PC-3 (cell line): ENCODE data around the gene TNIP3. TPM values are rescaled to one million over a fixed set of nuclear protein-coding genes. Genes with fewer than 3 reads are reported as not detected.

Experiments used
- ATAC-seq: fragments of 200-7000 bp; cut with Tn5 transposase; 2 replicates; pipeline ENCODE4 v1.9.1; 2020; ENCODE audit warnings: mild to moderate bottlenecking, moderate library complexity
- BruUV-seq: library from RNA; stranded (reverse); fragments of 400-500 nt; replicated peaks from 2 replicates; lab custom pipeline; 2021; lab: Mats Ljungman, UMichigan
- CTCF ChIA-PET: fragments of 300-600 bp; sonication (Branson Sonifier 250); formaldehyde crosslinking; loops from one replicate; lab custom pipeline; 2022; ENCODE audit warnings: antibody characterized with exemption; lab: Charles Lee
- POLR2A ChIA-PET: fragments of 300-600 bp; sonication (Branson Sonifier 250); formaldehyde crosslinking; loops from one replicate; lab custom pipeline; 2022; ENCODE audit warnings: antibody characterized with exemption; ENCODE audit not compliant: unreplicated experiment; lab: Charles Lee
- DNase-seq: peaks from one replicate; pipeline ENCODE4 v3.0.0-alpha.2; 2015
- H2AFZ ChIP-seq: fragments of 300-600 bp; sonication (generic); 2 replicates; pipeline ENCODE4 v1.6.0; 2016; ENCODE audit warnings: antibody characterized with exemption, low read length
- H3F3A ChIP-seq: fragments of 300-600 bp; sonication (generic); one replicate; pipeline ENCODE4 v1.6.0; 2017; ENCODE audit warnings: antibody characterized with exemption, low read length, control low read depth, mild to moderate bottlenecking; ENCODE audit not compliant: unreplicated experiment
- H3K27ac ChIP-seq: fragments of 300-600 bp; sonication (generic); 2 replicates; pipeline ENCODE4 v1.5.1; 2016; ENCODE audit warnings: mild to moderate bottlenecking, low read length
- H3K27me3 ChIP-seq: fragments of 300-600 bp; sonication (generic); 2 replicates; pipeline ENCODE4 v1.6.1; 2016; ENCODE audit warnings: low read length, mixed read lengths
- H3K36me3 ChIP-seq: fragments of 300-600 bp; sonication (generic); 2 replicates; pipeline ENCODE4 v1.6.1; 2016; ENCODE audit warnings: low read depth, mixed run types, low read length, mixed read lengths
- H3K4me1 ChIP-seq: fragments of 300-600 bp; sonication (generic); 2 replicates; pipeline ENCODE4 v1.5.1; 2016; ENCODE audit warnings: low read length; ENCODE audit not compliant: insufficient read depth
- H3K4me2 ChIP-seq: fragments of 300-600 bp; sonication (generic); 2 replicates; pipeline ENCODE4 v1.6.0; 2016; ENCODE audit warnings: low read length
- H3K4me3 ChIP-seq: fragments of 300-600 bp; sonication (generic); 2 replicates; pipeline ENCODE4 v1.5.1; 2016; ENCODE audit warnings: mild to moderate bottlenecking, low read length, mixed read lengths
- H3K79me2 ChIP-seq: fragments of 300-600 bp; sonication (generic); 2 replicates; pipeline ENCODE4 v1.6.1; 2017; ENCODE audit warnings: low read length, mixed read lengths
- H3K9ac ChIP-seq: fragments of 300-600 bp; sonication (generic); 2 replicates; pipeline ENCODE4 v1.6.0; 2016; ENCODE audit warnings: mild to moderate bottlenecking, low read length
- H3K9me2 ChIP-seq: fragments of 300-600 bp; sonication (generic); replicated peaks from 2 replicates; pipeline ENCODE4 v1.6.1; 2016; ENCODE audit warnings: mixed run types, low read length, mixed read lengths
- H3K9me3 ChIP-seq: fragments of 300-600 bp; sonication (generic); 2 replicates; pipeline ENCODE4 v1.6.1; 2016; ENCODE audit warnings: low read length, mixed read lengths
- H4K20me1 ChIP-seq: fragments of 300-600 bp; sonication (generic); 2 replicates; pipeline ENCODE4 v1.6.1; 2016; ENCODE audit warnings: low read length, mixed read lengths
- CTCF ChIP-seq: fragments of 300-600 bp; sonication (generic); conservative IDR thresholded peaks from 2 replicates; pipeline ENCODE4 v1.5.1; 2017; ENCODE audit warnings: antibody characterized with exemption, low read depth, mild to moderate bottlenecking, low read length
- EZH2 ChIP-seq: fragments of 300-600 bp; sonication (generic); IDR thresholded peaks from one replicate; pipeline ENCODE4 v1.6.1; 2017; ENCODE audit warnings: antibody characterized with exemption, mild to moderate bottlenecking, low read length; ENCODE audit not compliant: unreplicated experiment
- EZH2phosphoT487 ChIP-seq: fragments of 300-600 bp; sonication (generic); IDR thresholded peaks from 2 replicates; pipeline ENCODE4 v1.6.1; 2018; ENCODE audit warnings: mild to moderate bottlenecking, antibody characterized with exemption, low read length, borderline replicate concordance
- intact Hi-C: fragments of 100-400 bp; cut with micrococcal nuclease; formaldehyde crosslinking; loops from 2 replicates; pipeline ENCODE4 v1.9.0; 2023
- total RNA-seq: library from RNA; depleted of rRNA; stranded (reverse); fragments of >200 nt; gene quantifications from 2 replicates; pipeline ENCODE4 v1.2.3, GENCODE V29; 2014

Gene TNIP3
- total RNA-seq, 1 experiment from 2014 or later = not detected

- Histone ChIP-seq H3K27ac (no peak overlapping the region), H3K9me3 (no peaks in the 10 kb centered on the region), H3K9ac (no peak overlapping the region), H3K4me2 (no peak overlapping the region), H2AFZ (no peak overlapping the region), H3K27me3 (peaks cover 5% of the 10 kb centered on the region; the same call in 1 of the 2 replicates), H3K4me3 (no peak overlapping the region), H3K9me2 (no peaks in the 10 kb centered on the region), H3K79me2 (no peaks in the 10 kb centered on the region), H4K20me1 (no peaks in the 10 kb centered on the region), H3K4me1 (no peaks in the 10 kb centered on the region), H3K36me3 (no peaks in the 10 kb centered on the region), H3F3A (no peaks in the 10 kb centered on the region)
- intact Hi-C loops = loop anchor here (10.0 kb wide), 1 partner anchor 234 kb away; no protein-coding TSS in a partner anchor
- no peak for TF ChIP-seq EZH2phosphoT487
- no peak for TF ChIP-seq EZH2
- TF ChIP-seq CTCF = no peak
- ChIA-PET CTCF (no interaction called here), POLR2A (no interaction called here)
- no peak for DNase-seq
- ATAC-seq = no peak
- BruUV-seq = no TSS peak
Measured at GRCh38 chr4:121190389-121190788, 26.3 kb upstream of the TNIP3 start.

DNA sequence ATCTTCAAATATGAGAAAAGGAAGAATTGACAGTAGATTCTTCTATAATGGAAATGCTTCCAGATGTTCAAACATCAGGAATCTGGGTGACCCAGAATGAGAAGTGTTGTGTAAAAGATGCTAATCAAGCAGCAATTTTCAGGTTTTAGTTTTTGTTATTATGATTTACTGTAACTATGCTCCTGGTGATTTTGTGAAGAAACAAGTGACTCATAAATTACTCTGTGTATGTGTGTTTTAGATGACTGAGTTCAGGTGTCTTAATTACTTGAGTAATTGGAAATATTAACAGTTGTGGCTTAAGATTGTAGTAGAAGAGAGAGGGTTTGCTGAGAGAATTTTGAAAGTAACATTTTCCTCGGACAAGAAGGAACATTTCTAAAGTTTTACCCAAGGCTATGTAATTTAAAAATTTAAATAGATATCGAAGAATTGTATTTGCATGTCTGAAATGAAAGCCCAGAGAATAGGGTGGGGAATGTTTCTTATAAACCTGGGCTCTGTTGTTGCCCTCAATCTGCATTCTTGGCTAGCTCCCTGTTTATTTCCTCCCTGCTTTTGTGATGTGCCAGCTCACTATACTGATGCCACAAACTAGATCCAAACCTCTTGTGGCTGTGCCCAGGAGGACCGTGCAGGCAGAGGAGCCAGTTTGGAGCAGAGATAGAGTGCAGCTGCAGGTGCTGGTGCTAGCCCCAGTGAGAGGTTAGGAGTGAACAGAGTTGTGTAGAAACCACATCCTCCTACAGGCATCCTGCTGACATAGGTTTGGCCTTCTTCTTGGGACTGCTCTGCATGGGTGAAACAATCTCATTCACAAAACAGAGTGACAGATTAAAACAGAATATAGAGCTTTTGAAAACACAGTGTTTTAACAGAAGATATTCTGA lies 25.4 kb upstream of the TNIP3 start:
- intact Hi-C loops = loop anchor here (10.0 kb wide), 1 partner anchor 235 kb away; no protein-coding TSS in a partner anchor
- POLR2A ChIA-PET = no interaction called here
- Histone ChIP-seq H3F3A (no peaks in the 10 kb centered on the region), H3K4me1 (no peaks in the 10 kb centered on the region), H4K20me1 (no peaks in the 10 kb centered on the region), H2AFZ (no peak overlapping the region), H3K4me2 (no peak overlapping the region), H3K4me3 (no peak overlapping the region), H3K9me2 (no peaks in the 10 kb centered on the region), H3K79me2 (no peaks in the 10 kb centered on the region), H3K36me3 (no peaks in the 10 kb centered on the region), H3K9ac (no peak overlapping the region), H3K9me3 (no peaks in the 10 kb centered on the region), H3K27ac (no peak overlapping the region), H3K27me3 (peaks cover 5% of the 10 kb centered on the region; the same call in 1 of the 2 replicates)
- ATAC-seq (no peak), DNase-seq (no peak)
- BruUV-seq = no TSS peak
- CTCF ChIA-PET = no interaction called here
- no peak for TF ChIP-seq EZH2
- TF ChIP-seq EZH2phosphoT487 = no peak
- TF ChIP-seq CTCF = no peak

DNA sequence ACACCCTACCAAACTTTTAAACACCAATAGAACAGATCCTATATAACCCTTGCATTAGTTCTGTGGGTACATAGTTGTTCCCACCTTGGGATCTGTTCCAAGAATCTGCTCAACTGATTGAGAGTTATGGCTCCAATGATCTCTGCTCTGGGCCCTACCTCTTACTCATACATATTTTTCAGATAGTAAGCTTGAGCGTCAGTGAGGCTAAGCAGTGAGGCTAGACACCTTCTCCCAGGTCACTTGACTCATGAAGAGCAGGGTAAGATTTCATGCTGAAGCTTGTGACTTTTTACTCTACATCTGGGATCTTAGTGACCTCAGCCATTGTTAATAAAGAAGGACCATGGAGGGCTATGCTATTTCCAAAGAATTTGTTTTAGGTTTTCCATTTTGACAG lies 23.1 kb upstream of the TNIP3 start:
- H3K9me2 ChIP-seq = no peaks in the 10 kb centered on the region
- H3K79me2 ChIP-seq = no peaks in the 10 kb centered on the region
- POLR2A ChIA-PET = no interaction called here
- CTCF ChIA-PET = no interaction called here
- no peak overlapping the region for H3K27ac ChIP-seq
- H3F3A ChIP-seq = no peaks in the 10 kb centered on the region
- no peak overlapping the region for H3K4me3 ChIP-seq
- no peak for TF ChIP-seq EZH2
- DNase-seq = no peak
- H3K36me3 ChIP-seq = no peaks in the 10 kb centered on the region
- no peaks in the 10 kb centered on the region for H3K9me3 ChIP-seq
- no TSS peak for BruUV-seq
- H2AFZ ChIP-seq = no peak overlapping the region
- H3K9ac ChIP-seq = no peak overlapping the region
- peaks cover 5% of the 10 kb centered on the region; the same call in 1 of the 2 replicates for H3K27me3 ChIP-seq
- no peak for ATAC-seq
- no peaks in the 10 kb centered on the region for H4K20me1 ChIP-seq
- no peak overlapping the region for H3K4me2 ChIP-seq
- H3K4me1 ChIP-seq = 0 out of 2 replicates have a peak, but pooled peaks cover 4% of the 10 kb centered on the region
- intact Hi-C loops = no loop called here
